Lower leg skin (tissue), 4 donors: ENCODE data around the gene METAP1D. TPM values are rescaled to one million over a fixed set of nuclear protein-coding genes. Genes with fewer than 3 reads are reported as not detected.

ENCODE experiments used
- DNase-seq, 2 donors: peaks; one replicate each; pipeline ENCODE4 v3.0.0-alpha.2; 2019; ENCODE audit warnings: low spot score in 2 of 2
- H3K4me3 ChIP-seq: fragments of 200-600 bp; sonication (generic); 2 replicates; pipeline ENCODE4 v1.5.1; 2017; ENCODE audit warnings: mild to moderate bottlenecking, low read depth; ENCODE audit not compliant: poor library complexity, severe bottlenecking
- POLR2A ChIP-seq, 2 donors: fragments of 450-650 bp; IDR thresholded peaks; one replicate each; pipeline ENCODE4 v1.6.1; 2016 to 2017; ENCODE audit warnings: antibody characterized with exemption in 2 of 2, mild to moderate bottlenecking in 1 of 2, moderate library complexity in 1 of 2
- WGBS, 2 donors: methylation state at CpG; one replicate each; pipeline ENCODE4 v1.1.5; 2018; 5-methylcytosine and 5-hydroxymethylcytosine counted together
- intact Hi-C: fragments of 100-400 bp; cut with DNase I; formaldehyde crosslinking; loops from one replicate; pipeline ENCODE4 v1.15.0; 2023; ENCODE audit warnings: low total_unique reads
- total RNA-seq, 4 donors: library from RNA; depleted of rRNA; stranded (reverse); fragments of >200 nt; gene quantifications; one replicate each; pipeline ENCODE4 v1.1.0, GENCODE V29; 2016
- TF ChIP-seq, protein P1 (sequence below), 3 donors: fragments of 450-650 bp; IDR thresholded peaks; one replicate each; pipeline ENCODE4 v1.5.1; 2016; ENCODE audit warnings: antibody characterized with exemption in 3 of 3, mild to moderate bottlenecking in 3 of 3, moderate library complexity in 2 of 3

Gene METAP1D
- total RNA-seq, 4 donors from 2014 or later = 3.1 to 5.4 (median 4.5) TPM

DNA sequence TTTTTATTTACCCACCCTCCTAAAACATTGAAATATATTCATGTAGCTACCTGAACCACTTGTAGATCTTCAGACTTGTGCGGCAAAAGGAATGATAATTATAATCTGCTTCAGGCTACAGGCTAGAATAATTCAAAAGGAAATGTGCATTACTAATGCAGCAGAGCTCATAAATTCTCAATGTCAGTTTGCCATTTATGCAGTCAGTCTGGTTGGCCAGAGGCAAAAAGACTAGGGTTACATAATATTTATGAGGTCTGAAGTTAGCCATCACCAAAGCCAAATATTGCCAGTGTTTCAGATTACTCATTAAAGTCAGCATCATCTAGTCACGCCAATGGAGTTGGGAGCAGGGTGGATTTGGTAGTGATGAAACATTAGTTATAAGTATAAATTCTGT is 38.9 kb downstream of the METAP1D start:
- intact Hi-C loops = no loop called here
- TF ChIP-seq, protein P1, sequence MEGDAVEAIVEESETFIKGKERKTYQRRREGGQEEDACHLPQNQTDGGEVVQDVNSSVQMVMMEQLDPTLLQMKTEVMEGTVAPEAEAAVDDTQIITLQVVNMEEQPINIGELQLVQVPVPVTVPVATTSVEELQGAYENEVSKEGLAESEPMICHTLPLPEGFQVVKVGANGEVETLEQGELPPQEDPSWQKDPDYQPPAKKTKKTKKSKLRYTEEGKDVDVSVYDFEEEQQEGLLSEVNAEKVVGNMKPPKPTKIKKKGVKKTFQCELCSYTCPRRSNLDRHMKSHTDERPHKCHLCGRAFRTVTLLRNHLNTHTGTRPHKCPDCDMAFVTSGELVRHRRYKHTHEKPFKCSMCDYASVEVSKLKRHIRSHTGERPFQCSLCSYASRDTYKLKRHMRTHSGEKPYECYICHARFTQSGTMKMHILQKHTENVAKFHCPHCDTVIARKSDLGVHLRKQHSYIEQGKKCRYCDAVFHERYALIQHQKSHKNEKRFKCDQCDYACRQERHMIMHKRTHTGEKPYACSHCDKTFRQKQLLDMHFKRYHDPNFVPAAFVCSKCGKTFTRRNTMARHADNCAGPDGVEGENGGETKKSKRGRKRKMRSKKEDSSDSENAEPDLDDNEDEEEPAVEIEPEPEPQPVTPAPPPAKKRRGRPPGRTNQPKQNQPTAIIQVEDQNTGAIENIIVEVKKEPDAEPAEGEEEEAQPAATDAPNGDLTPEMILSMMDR (IDR thresholded peaks at IDR 0.05) = no peak
- TF ChIP-seq POLR2A (IDR thresholded peaks at IDR 0.05) = no peak
- no peak overlapping the region for H3K4me3 ChIP-seq
- WGBS, 2 donors = 32 to 41% methylated on average over 2 of the region's 2 CpGs
- DNase-seq = no peak

DNA sequence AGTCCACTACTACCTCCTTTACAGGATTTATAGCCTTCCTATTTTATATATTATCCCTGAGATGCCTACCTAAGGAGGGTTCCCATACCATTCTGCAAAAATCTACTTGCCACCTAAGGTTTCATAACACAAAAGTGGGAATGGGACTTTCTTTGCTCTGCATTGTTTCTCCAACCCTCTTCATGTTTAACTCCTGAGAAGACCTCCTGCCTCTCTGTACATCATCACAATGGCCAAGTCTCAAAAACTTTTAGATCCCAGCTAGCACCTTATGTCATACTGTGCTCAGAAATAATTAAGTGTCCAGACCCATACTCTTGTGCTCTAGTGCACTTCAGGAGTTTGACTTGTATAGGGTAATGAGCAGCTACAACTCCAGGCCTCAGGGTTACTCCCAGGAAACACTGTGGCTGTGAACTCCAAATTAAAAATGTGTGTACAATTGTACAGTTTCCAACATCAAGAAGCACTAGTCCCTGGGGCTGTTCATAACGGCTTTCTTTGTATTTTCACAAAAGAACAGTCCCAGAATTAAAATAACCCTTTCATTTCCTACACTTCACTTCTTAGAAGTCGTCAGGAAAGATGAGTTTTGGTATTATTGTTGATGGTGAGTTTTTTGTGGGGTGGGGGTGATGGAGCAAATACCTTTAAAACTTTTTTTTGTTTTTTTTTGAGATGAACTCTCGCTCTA is 39.4 kb downstream of the METAP1D start:
- intact Hi-C loops = no loop called here
- no peak for TF ChIP-seq POLR2A (IDR thresholded peaks at IDR 0.05)
- TF ChIP-seq, protein P1 (IDR thresholded peaks at IDR 0.05) = no peak
- no peak for DNase-seq
- 58 to 59% methylated on average over 3 of the region's 3 CpGs for WGBS, 2 donors
- H3K4me3 ChIP-seq = no peak overlapping the region

DNA sequence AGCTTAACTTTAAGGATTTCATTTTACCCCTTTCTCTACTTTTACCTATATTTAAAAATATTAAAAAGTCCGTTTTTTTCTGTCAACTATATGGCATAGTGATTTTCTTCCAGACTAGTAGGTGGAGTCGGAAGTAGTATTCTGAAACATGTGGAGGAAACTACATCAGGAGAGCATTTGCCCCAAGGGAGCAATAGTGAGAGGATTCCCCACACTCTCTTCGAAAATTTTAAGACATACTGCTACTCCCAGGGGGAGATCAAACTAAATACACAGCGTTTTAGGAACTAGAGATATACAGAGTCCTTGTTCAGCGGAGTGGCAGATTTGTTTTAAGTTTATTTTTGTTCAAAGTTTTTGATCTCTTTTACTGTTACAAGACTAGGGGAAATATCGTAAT is 40.6 kb downstream of the METAP1D start:
- intact Hi-C loops = no loop called here
- TF ChIP-seq, protein P1 (IDR thresholded peaks at IDR 0.05) = no peak
- TF ChIP-seq POLR2A (IDR thresholded peaks at IDR 0.05) = no peak
- 82 to 84% methylated on average over 6 of the region's 6 CpGs for WGBS, 2 donors
- no peak for DNase-seq
- no peak overlapping the region for H3K4me3 ChIP-seq

DNA sequence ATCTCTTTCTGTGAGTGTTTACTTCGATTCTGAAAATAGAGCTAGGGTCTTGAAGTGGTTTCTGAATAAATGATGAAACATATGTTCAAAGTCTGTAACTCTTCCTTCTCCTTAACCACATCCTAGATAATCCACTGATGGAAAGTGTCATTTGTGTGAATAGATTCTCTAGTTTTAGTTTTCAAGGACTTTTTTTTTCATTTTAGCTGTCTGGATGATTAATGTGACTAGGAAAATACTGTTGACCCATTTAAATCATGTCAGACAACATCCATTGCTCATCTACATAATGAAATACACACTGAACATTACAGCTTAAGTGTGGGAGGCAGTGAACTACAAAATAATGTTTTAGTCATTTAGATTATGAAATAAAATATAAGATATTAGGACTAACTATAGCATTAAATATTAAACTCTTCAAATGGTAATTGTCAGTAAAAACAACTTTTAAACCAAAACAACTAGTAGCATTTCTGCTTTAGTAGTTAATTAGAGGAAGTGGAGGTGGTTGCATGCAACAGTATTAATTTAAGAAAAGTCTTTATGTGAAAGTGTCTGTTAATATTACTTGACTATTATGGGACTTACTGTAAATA is 46.4 kb downstream of the METAP1D start:
- intact Hi-C loops = no loop called here
- H3K4me3 ChIP-seq = no peak overlapping the region
- no peak for TF ChIP-seq POLR2A (IDR thresholded peaks at IDR 0.05)
- TF ChIP-seq, protein P1 (IDR thresholded peaks at IDR 0.05) = no peak
- no peak for DNase-seq
- 57 to 58% methylated on average over 1 of the region's 1 CpG for WGBS, 2 donors

DNA sequence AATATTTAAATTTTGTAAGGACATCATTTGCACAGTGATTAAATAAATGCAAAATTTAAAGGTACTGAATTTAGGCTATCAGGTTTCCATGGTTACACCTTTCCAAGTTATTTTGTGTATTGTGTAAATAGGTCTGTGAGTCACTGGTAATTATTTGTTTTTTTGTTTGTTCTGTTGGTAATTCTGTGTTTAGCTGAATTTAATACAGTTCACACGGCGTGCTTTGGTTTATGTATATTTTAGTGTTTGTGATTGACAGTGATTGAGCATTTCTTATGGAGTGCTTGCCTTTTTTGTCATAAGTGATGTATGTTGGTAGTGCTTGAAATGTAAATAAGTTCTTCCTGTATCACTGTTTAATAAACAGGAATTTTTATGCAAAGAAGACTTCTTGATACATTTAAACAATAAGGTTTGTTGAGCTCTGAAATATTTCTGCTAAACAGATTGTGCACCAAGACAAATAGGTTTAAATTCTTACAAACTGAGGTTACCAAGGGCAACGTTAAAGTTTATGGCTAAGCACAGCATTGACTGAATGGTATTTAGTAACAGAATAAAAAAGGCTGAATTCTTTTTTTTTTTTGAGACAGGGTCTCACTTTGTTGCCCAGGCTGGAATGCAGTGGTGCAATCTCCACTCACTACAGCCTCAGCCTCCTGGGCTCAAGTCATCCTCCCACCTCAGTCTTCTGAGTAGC is 47.3 kb downstream of the METAP1D start:
- WGBS, 2 donors = 71 to 88% methylated on average over 3 of the region's 3 CpGs
- no peak overlapping the region for H3K4me3 ChIP-seq
- TF ChIP-seq POLR2A (IDR thresholded peaks at IDR 0.05) = no peak
- TF ChIP-seq, protein P1 (IDR thresholded peaks at IDR 0.05) = no peak
- intact Hi-C loops = no loop called here
- no peak for DNase-seq
